Pancreas (tissue), 10 donors: ENCODE data around the gene DCST2. TPM values are rescaled to one million over a fixed set of nuclear protein-coding genes. Genes with fewer than 3 reads are reported as not detected.
A peak's percentile ranks its signal among the peaks of the same experiment; 100 is the strongest.

ENCODE experiments used
- ATAC-seq, 4 donors: fragments of 200-7000 bp; cut with Tn5 transposase; one replicate each; pipeline versions ENCODE4 v1.8.0 to v1.9.1; 2020; ENCODE audit warnings: mild to moderate bottlenecking in 4 of 4, moderate library complexity in 4 of 4
- DNase-seq, 6 donors: peaks; one replicate each; pipeline ENCODE4 v3.0.0-alpha.2; 2020
- FAIRE-seq: peaks from 2 replicates; lab custom pipeline; 2012; peaks lifted over from hg19 to GRCh38; lab: Jason Lieb, UNC
- H3K27ac ChIP-seq, 4 donors: fragments of 200-600 bp; sonication (generic); 1 replicate in 3 of 4; 2 replicates in 1 of 4; pipeline versions ENCODE4 v1.5.0 to v1.8.0; 2020
- H3K27me3 ChIP-seq, 4 donors: fragments of 200-600 bp; one replicate each; pipeline ENCODE4 v1.8.0; 2021
- H3K36me3 ChIP-seq, 3 donors: fragments of 200-600 bp; sonication (generic) in 1 of 3; one replicate each; pipeline versions ENCODE4 v1.5.0 to v1.8.0; 2020 to 2021
- H3K4me1 ChIP-seq, 3 donors: fragments of 200-600 bp; one replicate each; pipeline ENCODE4 v1.8.0; 2021
- H3K4me3 ChIP-seq, 4 donors: fragments of 200-600 bp; sonication (generic) in 2 of 4; one replicate each; pipeline versions ENCODE4 v1.5.0 to v1.8.0; 2020 to 2021
- H3K9me3 ChIP-seq, 4 donors: fragments of 200-600 bp; one replicate each; pipeline ENCODE4 v1.8.0; 2021
- CTCF ChIP-seq, 4 donors: fragments of 200-600 bp; sonication (generic) in 3 of 4; IDR thresholded peaks; one replicate each; pipeline versions ENCODE4 v1.5.0 to v1.8.0; 2021; ENCODE audit warnings: antibody characterized with exemption in 4 of 4
- WGBS, 2 donors: extraction: QIAGEN DNeasy Blood & Tissue Kit; methylation state at CpG; one replicate each; pipeline ENCODE4 v1.1.7; 2013; 5-methylcytosine and 5-hydroxymethylcytosine counted together
- intact Hi-C, 3 donors: fragments of 100-400 bp; cut with DNase I; formaldehyde crosslinking; loops; one replicate each; pipeline versions ENCODE4 v1.11.1 to v1.14.2; 2022
- polyA plus RNA-seq, 2 donors: library from polyadenylated mRNA; stranded (reverse); fragments of 200-250 nt; gene quantifications; one replicate each; pipeline ENCODE4 v1.2.3, GENCODE V29; 2013
- total RNA-seq, 6 donors: library from RNA; stranded (reverse); fragmentation: NEBNext Ultra II Directional in 4 of 6; extraction: Animal tissue kit (Norgen Biotek cat#: 25700) in 4 of 6; gene quantifications; one replicate each; pipeline versions ENCODE4 v1.2.1 to v1.2.4, GENCODE V29; 2021 to 2023
- donor health status: healthy with polysubstance abuse.
- donor health status: DM: no; HTN: no; CAD: no; lungs with moderate emphysema.
- donor health status: DM: no; HTN: no; CAD: no.
- donor health status: control.
- donor health status: control.
- donor health status: Bipolar disorder and iron deficiency.
- donor health status: DM: yes; HTN: yes; CAD: no.
- donor health status: DM: no; HTN: no; CAD: no.
- donor health status: DM: no; HTN: no; CAD: no.
- donor health status: DM: yes; HTN: yes; CAD: no.

The DCST2 gene
- total and polyA plus RNA-seq, 8 donors = 0.12 to 5.1 (median 0.51) TPM

GRCh38 chr1:154994269-154994587 is 39.4 kb downstream of the DCST2 start:
- TF ChIP-seq CTCF (IDR thresholded peaks at IDR 0.05) = no peak
- no peak overlapping the region for H3K4me3 ChIP-seq
- H3K9me3 ChIP-seq = no peaks in the 10 kb centered on the region
- intact Hi-C loops = no loop called here
- FAIRE-seq (no peak), ATAC-seq (no peak), DNase-seq (no peak)
- H3K36me3 ChIP-seq = no peaks in the 10 kb centered on the region
- WGBS, 2 donors = 41 to 47% methylated on average over 1 of the region's 1 CpG
- no peak overlapping the region for H3K27ac ChIP-seq
- H3K4me1 ChIP-seq = peaks cover 0 to 10% (median 0%) of the 10 kb centered on the region in 3 donors
- H3K27me3 ChIP-seq = no peaks in the 10 kb centered on the region

GRCh38 chr1:154993572-154994268 is 39.9 kb downstream of the DCST2 start, which contains the start of gene LENEP:
Gene LENEP, plus strand, starts transcription at chr1:154993586. Its CDS starts 22 bp downstream, at chr1:154993608.
- no peaks in the 10 kb centered on the region for H3K27me3 ChIP-seq
- 71 to 83% methylated on average over 8 of the region's 8 CpGs for WGBS, 2 donors
- intact Hi-C loops = no loop called here
- H3K4me1 ChIP-seq = peaks cover 0 to 5% (median 0%) of the 10 kb centered on the region in 3 donors
- no peak within 1 kb of the TSS for H3K27ac ChIP-seq
- no peak for ATAC-seq
- FAIRE-seq = no peak
- H3K9me3 ChIP-seq = no peaks in the 10 kb centered on the region
- DNase-seq = peak in 3 of 6 donors; percentile 19 to 46 (median 38)
- TF ChIP-seq CTCF (IDR thresholded peaks at IDR 0.05) = no peak
- H3K4me3 ChIP-seq = no peak within 1 kb of the TSS
- no peaks in the 10 kb centered on the region for H3K36me3 ChIP-seq

- ATAC-seq (no peak), DNase-seq (peak in 1 of 6 donors; percentile 37), FAIRE-seq (no peak)
- no peak overlapping the region for H3K27ac ChIP-seq
- H3K9me3 ChIP-seq = no peaks in the 10 kb centered on the region
- TF ChIP-seq CTCF (IDR thresholded peaks at IDR 0.05) = no peak
- H3K27me3 ChIP-seq = no peaks in the 10 kb centered on the region
- no peak overlapping the region for H3K4me3 ChIP-seq
- H3K36me3 ChIP-seq = no peaks in the 10 kb centered on the region
- 85 to 87% methylated on average over 14 of the region's 14 CpGs for WGBS, 2 donors
- intact Hi-C loops = no loop called here
- H3K4me1 ChIP-seq = peaks cover 0 to 3% (median 0%) of the 10 kb centered on the region in 3 donors
Measured at GRCh38 chr1:154992721-154993571, 40.6 kb downstream of the DCST2 start.

GRCh38 chr1:154990276-154990675 is 43.3 kb downstream of the DCST2 start:
- H3K36me3 ChIP-seq = no peaks in the 10 kb centered on the region
- FAIRE-seq (no peak), ATAC-seq (no peak), DNase-seq (peak in 1 of 6 donors; percentile 51)
- peaks cover 0 to 3% (median 0%) of the 10 kb centered on the region in 3 donors for H3K4me1 ChIP-seq
- 92 to 95% methylated on average over 8 of the region's 8 CpGs for WGBS, 2 donors
- no peaks in the 10 kb centered on the region for H3K9me3 ChIP-seq
- intact Hi-C loops = no loop called here
- no peak overlapping the region for H3K27ac ChIP-seq
- H3K4me3 ChIP-seq = no peak overlapping the region
- H3K27me3 ChIP-seq = no peaks in the 10 kb centered on the region
- TF ChIP-seq CTCF (IDR thresholded peaks at IDR 0.05) = no peak
